HepG2 (cell line): Measurements from ENCODE around the gene CAD. TPM values are rescaled to one million over a fixed set of nuclear protein-coding genes. Genes with fewer than 3 reads are reported as not detected.

Experiments used
- ARID5B ChIP-seq: IDR thresholded peaks from 2 replicates; pipeline ENCODE4 v1.4.0; 2020; ENCODE audit warnings: mild to moderate bottlenecking, missing genetic modification reagents
- EP300 ChIP-seq, 3 experiments: sonication (generic) in 1 of 3; formaldehyde crosslinking in 1 of 3; IDR thresholded peaks; 2 replicates each; pipeline versions ENCODE4 v1.5.1 to v1.6.1; 2011 to 2020; ENCODE audit warnings: low read depth in 2 of 3, low read length in 2 of 3, borderline replicate concordance in 1 of 3, improper control_type of control experiment in 1 of 3, mild to moderate bottlenecking in 1 of 3, missing genetic modification reagents in 1 of 3, moderate library complexity in 1 of 3
- ESRRA ChIP-seq: sonication (generic); formaldehyde crosslinking; IDR thresholded peaks from 2 replicates; pipeline ENCODE4 v1.5.1; 2020; ENCODE audit warnings: mild to moderate bottlenecking, low read depth, missing genetic modification reagents
- GATAD1 ChIP-seq: IDR thresholded peaks from 2 replicates; pipeline ENCODE4 v1.6.1; 2016; ENCODE audit warnings: missing genetic modification reagents, missing compliant biosample characterization
- HNF1B ChIP-seq: sonication (generic); formaldehyde crosslinking; IDR thresholded peaks from 2 replicates; pipeline ENCODE4 v1.5.1; 2020; ENCODE audit warnings: mild to moderate bottlenecking, moderate library complexity, missing genetic modification reagents
- KDM5B ChIP-seq: sonication (generic); formaldehyde crosslinking; IDR thresholded peaks from 2 replicates; pipeline ENCODE4 v1.4.0; 2020; ENCODE audit warnings: missing genetic modification reagents, mild to moderate bottlenecking, borderline replicate concordance
- SOX5 ChIP-seq: IDR thresholded peaks from 2 replicates; pipeline ENCODE4 v1.6.1; 2016; ENCODE audit warnings: borderline replicate concordance
- TBX3 ChIP-seq: fragments of 450-650 bp; IDR thresholded peaks from 2 replicates; pipeline ENCODE4 v1.6.1; 2017; ENCODE audit warnings: antibody characterized with exemption, mild to moderate bottlenecking, inconsistent platforms, borderline replicate concordance
- ZC3H13 ChIP-seq: sonication (generic); formaldehyde crosslinking; IDR thresholded peaks from 2 replicates; pipeline ENCODE4 v1.8.1; 2023; ENCODE audit warnings: mild to moderate bottlenecking, missing genetic modification reagents, moderate library complexity
- ZNF773 ChIP-seq: sonication (generic); formaldehyde crosslinking; IDR thresholded peaks from 2 replicates; pipeline ENCODE4 v1.4.0; 2020; ENCODE audit warnings: missing genetic modification reagents, borderline replicate concordance
- ZNF883 ChIP-seq: sonication (generic); formaldehyde crosslinking; IDR thresholded peaks from 2 replicates; pipeline ENCODE4 v1.5.1; 2020; ENCODE audit warnings: mild to moderate bottlenecking, missing genetic modification reagents; ENCODE audit errors: not compliant biosample characterization
- polyA plus RNA-seq, 8 experiments: library from polyadenylated mRNA; depleted of rRNA in 3 of 8; stranded (reverse) in 7 of 8; unstranded in 1 of 8; fragments of >200 nt; fragmentation: Illumina TruSeq in 4 of 8; extraction: Trizol in 4 of 8; gene quantifications; 2 replicates each; pipeline versions ENCODE4 v1.2.1 to v1.2.3, GENCODE V29; 2011 to 2016; ENCODE audit warnings: low read depth in 4 of 8, missing spikeins in 1 of 8, mixed read lengths in 1 of 8; ENCODE audit not compliant: insufficient read depth in 1 of 8
- total RNA-seq, 5 experiments: library from RNA; depleted of rRNA; stranded (reverse); fragments of >200 nt; fragmentation: Illumina TruSeq; extraction: Trizol; gene quantifications; 2 replicates each; pipeline ENCODE4 v1.2.3, GENCODE V29; 2016; ENCODE audit warnings: low read depth in 1 of 5
- TF ChIP-seq, protein P1 (sequence below), 2 experiments: fragments of 450-650 bp in 1 of 2; sonication (generic) in 1 of 2; formaldehyde crosslinking in 1 of 2; IDR thresholded peaks; 2 replicates each; pipeline versions ENCODE4 v1.6.1 to v1.8.0; 2016 to 2022; ENCODE audit warnings: antibody characterized with exemption in 1 of 2, mild to moderate bottlenecking in 1 of 2, missing genetic modification reagents in 1 of 2

Gene CAD
- total and polyA plus RNA-seq, 2 of the 13 experiments (the other 11 are each of a cell fraction or from before 2014, with no cell fraction given) = 21.7 to 37.0 TPM

- TF ChIP-seq, protein P1, sequence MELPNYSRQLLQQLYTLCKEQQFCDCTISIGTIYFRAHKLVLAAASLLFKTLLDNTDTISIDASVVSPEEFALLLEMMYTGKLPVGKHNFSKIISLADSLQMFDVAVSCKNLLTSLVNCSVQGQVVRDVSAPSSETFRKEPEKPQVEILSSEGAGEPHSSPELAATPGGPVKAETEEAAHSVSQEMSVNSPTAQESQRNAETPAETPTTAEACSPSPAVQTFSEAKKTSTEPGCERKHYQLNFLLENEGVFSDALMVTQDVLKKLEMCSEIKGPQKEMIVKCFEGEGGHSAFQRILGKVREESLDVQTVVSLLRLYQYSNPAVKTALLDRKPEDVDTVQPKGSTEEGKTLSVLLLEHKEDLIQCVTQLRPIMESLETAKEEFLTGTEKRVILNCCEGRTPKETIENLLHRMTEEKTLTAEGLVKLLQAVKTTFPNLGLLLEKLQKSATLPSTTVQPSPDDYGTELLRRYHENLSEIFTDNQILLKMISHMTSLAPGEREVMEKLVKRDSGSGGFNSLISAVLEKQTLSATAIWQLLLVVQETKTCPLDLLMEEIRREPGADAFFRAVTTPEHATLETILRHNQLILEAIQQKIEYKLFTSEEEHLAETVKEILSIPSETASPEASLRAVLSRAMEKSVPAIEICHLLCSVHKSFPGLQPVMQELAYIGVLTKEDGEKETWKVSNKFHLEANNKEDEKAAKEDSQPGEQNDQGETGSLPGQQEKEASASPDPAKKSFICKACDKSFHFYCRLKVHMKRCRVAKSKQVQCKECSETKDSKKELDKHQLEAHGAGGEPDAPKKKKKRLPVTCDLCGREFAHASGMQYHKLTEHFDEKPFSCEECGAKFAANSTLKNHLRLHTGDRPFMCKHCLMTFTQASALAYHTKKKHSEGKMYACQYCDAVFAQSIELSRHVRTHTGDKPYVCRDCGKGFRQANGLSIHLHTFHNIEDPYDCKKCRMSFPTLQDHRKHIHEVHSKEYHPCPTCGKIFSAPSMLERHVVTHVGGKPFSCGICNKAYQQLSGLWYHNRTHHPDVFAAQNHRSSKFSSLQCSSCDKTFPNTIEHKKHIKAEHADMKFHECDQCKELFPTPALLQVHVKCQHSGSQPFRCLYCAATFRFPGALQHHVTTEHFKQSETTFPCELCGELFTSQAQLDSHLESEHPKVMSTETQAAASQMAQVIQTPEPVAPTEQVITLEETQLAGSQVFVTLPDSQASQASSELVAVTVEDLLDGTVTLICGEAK (IDR thresholded peaks at IDR 0.05) = no peak
- TF ChIP-seq, protein P1 (CRISPR knock-in tag; IDR thresholded peaks at IDR 0.05) = no peak
- peak; percentile 44 to 70; a peak in 1 of 4 replicates for TF ChIP-seq EP300 (IDR thresholded peaks at IDR 0.05; ENCODE audit: low read depth in 2 of 2, low read length in 2 of 2)
- TF ChIP-seq EP300 (CRISPR knock-in tag; IDR thresholded peaks at IDR 0.05; ENCODE audit: borderline replicate concordance) = no peak
- peak; percentile 34; the same call in 1 of the 2 replicates for TF ChIP-seq ESRRA (CRISPR knock-in tag)
- TF ChIP-seq SOX5 (CRISPR knock-in tag) = peak; percentile 100
- TF ChIP-seq ZNF773 (CRISPR knock-in tag) = no peak
- TF ChIP-seq ZNF883 (CRISPR knock-in tag) = no peak
- peak; percentile 64 for TF ChIP-seq ARID5B (CRISPR knock-in tag)
- TF ChIP-seq ZC3H13 (CRISPR knock-in tag) = no peak
- no peak for TF ChIP-seq GATAD1 (CRISPR knock-in tag)
- peak; percentile 63; the same call in 1 of the 2 replicates for TF ChIP-seq HNF1B
- peak; percentile 95 for TF ChIP-seq TBX3
- no peak for TF ChIP-seq KDM5B (CRISPR knock-in tag)
Observed at GRCh38 chr2:27194538-27195354, 22.4 kb upstream of the CAD start (continued).
